Activated CD4-positive, alpha-beta T cell treated with anti-CD3 and anti-CD28 coated beads, Interleukin-2, amount 50 U/mL, for 16 hours (primary cell): ENCODE data around the gene CYP17A1.
"Not testable (repeated sequence)": the region's sequence is repeated elsewhere in the genome, so short reads cannot be mapped to it uniquely, and the experiment has no call there.

Experiments
- DNase-seq: peaks from one replicate; pipeline ENCODE4 v3.0.0-alpha.2; 2020

CYP17A1 gene

DNA sequence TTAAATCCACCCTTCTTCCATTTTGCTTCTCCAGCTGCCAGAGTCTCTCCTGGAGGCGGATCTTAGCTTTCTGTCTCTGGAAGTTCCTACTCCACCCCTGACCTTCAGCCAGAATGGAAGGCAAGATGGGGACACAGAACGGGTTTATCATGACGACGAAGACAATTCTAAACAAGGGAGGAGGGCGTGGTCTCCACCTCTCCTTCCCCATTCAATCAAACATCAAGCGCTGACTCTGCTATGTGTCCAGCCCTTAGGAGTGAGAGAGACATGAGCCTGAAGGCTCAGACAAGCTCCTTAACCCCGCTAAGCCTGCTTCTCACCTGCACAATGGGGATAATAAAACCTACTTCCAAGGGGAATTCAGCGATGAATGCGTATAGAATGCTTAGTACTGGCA is 3.1 kb downstream of the CYP17A1 start:
- DNase-seq, result no peak

DNA sequence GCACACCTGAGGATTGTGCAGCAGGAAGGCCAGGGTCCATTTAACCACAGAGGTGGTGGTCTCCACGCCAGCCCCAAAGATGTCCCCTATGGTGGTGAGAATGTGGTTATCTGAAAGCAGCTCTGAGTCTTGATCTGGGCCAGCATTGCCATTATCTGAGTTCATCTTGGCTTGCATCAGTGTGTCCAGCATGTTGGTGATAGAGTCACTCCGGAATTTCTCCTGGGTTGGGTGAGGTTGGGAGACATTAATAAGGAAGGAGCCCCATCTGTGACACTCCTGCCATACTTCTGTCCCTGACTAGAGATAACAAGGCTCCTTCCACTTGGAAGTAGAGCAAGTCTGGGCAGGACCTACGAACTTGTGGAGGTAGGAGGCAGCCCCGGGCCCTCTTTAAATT is 4.2 kb downstream of the CYP17A1 start:
- no peak for DNase-seq

GRCh38 chr10:102832248-102832647 is 5.0 kb downstream of the CYP17A1 start:
- DNase-seq, result no peak

DNA sequence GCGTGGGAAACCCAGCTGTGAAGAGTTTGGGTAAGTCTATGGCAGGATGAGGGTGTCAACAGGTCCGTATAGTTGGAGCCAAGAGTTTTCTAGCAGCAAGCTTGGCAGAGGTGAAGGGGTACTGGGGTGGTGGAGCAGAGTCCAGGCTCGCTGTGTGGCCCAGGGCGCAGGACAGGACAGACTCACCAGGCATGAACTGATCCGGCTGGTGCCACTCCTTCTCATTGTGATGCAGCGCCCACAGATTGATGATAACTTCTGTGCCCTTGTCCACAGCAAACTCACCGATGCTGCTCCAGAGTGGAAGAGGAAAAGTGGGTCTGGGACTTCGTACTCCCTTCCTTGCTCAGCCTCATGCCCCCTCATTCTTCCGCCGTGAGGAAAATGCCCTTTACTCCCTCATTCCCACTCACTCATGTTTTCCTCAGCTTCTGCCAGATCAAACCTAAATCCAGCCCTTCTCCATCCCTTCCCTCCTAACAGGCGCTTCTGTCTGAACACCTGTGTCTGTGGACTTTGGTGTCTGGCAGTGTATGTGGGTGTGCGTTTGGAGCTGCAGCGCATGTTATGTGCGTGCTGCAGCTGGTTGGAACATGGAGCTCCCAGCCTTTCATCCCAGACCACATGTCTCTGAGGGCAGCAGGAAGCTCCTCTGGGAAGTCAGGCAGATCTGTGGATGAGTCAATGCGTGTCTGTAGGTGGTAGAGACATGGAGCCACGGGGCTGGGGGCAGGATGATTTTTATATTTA is 5.7 kb downstream of the CYP17A1 start:
- DNase-seq, result no peak

DNA sequence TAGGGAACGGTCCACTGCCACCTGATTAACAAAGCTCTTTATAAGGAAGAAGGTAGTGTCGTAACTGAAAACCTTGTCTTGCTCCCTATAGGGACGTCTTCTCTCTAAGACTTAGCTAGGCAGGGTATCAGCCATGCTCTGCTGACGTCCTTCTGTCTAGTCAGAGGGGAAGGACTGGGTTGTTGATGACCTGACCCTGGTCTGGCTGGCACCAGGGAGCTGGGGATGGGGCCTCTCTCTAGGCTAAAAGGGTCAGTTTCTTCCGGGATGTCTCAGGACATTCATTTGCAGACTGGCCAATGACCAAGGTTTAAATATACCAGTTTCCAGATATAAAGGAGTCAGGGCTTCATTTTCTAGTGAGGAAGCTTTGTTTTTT is 9.6 kb downstream of the CYP17A1 start:
- DNase-seq, result no peak

DNA sequence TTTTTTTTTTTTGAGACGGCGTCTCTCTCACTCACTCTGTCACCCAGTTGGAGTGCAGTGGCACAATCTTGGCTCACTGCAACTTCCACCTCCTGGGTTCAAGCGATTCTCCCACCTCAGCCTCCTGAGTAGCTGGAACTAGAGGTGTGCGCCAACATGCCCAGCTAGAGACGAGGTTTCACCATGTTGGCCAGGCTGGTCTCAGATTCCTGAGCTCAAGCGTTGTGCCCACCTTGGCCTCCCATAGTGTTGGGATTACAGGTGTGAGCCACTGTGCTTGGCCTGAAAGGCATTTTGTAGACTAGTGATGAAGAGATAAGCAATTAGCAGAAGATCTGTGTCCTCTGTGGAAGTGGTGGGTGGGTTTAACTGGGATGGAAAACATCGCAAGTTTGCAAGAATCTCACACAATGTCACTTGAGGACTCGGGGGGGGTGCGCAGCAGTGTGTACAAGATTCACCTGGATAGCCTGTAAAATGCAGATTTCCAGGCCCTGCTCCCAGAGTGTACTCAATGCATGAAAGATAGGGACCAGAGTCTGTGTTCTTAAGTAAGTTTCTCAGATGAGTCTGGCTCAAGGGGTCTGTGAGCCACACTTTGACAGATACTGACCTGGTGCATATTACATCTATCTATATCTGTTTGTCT is 10.9 kb downstream of the CYP17A1 start:
- DNase-seq, result no peak

DNA sequence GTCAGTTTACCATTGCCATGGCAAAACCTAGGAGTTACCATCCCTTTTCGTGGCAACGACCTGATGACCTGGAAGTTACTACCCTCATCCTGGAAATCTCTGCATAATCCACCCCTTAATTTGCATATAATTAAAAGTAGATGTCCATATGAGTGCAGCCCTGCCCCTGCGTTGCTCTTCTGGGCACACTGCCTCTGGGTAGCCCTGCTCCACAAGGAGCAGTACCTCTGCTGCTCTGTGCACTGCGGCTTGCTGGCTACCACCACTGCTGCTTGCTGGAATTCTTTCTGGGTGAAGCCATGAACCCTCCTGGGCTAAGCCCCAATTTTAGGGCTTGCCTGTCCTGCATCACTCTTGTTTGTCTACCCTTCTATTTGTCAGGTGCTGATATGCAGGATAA is 12.5 kb downstream of the CYP17A1 start:
- DNase-seq, result no peak

- DNase-seq, result no peak
These were observed 15.0 kb downstream of the CYP17A1 start for GRCh38 chr10:102822222-102822621.

- DNase-seq, result not testable (repeated sequence)
These were observed 17.2 kb downstream of the CYP17A1 start for GRCh38 chr10:102820008-102820407.

GRCh38 chr10:102819054-102819453 is 18.2 kb downstream of the CYP17A1 start:
- no peak for DNase-seq

- no peak for DNase-seq
These were observed 20.0 kb downstream of the CYP17A1 start for GRCh38 chr10:102817175-102817574.

GRCh38 chr10:102815790-102816549 is 21.2 kb downstream of the CYP17A1 start:
- no peak for DNase-seq

DNA sequence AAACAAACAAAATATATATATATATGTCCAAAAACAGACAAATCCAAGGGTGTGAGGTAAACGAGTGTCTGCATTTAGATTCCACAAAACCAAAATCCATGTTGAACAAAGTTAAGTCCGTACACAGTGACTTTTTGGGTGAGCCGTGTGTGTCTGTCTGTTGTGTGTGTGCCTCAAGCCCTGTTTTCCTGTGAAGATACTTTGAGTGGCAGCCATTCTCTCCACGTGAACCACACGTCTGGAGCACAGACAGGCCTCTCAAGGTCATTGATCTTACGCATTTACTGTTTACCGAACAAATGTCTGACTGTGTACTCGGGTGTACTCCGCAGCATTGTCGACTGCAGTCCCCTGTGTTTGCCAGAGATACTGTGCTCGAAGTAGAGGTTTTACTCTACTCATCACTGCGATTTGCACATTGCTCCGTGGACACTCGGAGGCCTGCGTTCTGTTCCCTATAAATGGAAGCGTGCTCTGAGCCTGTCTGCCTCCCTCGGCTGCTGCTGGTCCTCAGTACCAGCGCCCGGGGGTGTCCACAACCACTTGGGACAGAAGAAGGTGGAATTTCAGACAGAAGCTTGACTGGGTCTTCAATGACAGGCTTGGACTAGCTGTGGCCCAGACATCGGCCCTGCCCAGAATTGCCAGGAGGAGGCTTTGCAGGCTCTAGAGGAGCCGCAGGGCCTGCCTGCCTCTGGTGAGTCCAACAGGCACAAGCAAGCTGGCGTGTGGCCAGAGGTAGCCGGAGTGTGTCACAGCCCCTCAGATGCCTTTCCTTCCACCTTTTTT is 22.1 kb downstream of the CYP17A1 start:
- no peak for DNase-seq

GRCh38 chr10:102814453-102814871 is 22.8 kb downstream of the CYP17A1 start:
- DNase-seq, result no peak

DNA sequence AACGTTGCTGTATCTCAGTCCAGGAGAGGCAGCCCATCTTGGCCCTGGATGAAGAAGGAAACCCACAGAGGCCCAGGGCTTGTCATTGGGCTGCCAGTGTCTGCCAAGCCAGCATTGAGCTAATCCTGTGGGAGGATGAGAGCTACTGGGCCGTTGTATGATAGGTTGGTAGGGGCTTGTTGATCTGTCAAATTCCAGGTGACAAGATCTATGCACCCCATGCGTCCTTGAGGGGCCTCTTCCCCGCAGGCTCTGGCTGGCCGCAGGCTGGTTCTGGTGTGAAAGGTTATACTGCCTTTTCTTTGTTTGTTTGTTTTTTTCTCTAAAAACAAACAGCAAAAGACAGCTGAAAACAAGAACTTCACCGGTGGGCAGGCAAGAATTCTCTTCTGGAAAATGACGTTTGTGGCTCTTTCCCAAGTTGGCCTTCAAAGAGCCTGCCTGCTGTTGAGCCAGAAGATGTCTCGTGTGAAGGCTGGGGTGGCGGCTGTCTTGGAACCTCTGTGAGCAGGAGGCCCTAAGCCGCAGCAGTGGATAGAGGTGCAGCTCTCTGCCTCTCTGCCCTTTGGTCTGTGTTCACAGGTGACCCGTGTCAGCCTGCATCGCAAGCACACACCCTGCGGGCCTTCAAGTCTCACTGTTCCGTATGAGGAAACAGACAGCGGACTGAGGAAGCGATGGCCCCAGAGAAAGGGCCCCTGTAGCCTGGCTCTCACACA is 23.3 kb downstream of the CYP17A1 start:
- DNase-seq, result no peak

DNA sequence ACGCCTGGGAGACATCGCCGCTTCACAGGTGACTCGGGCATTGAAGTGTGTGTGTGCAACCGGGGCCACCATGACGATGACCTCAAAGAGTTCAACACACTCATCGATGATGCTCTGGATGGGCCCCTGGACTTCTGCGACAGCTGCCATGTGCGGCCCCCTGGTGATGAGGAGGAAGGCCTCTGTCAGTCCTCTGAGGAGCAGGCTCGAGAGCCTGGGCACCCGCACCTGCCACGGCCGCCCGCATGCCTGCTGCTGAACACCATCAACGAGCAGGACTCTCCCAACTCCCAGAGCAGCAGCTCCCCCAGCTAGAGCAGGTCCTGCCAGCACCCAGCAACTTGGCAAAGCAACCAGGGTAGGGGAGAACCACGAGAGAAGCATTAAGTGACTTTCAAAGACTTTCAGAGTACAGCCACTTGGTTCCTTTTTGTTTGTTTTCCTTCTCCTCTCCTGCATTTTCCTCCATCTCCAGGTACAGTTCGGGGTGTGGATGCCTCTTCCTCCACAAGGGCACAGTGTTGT is 24.1 kb downstream of the CYP17A1 start:
- DNase-seq, result no peak

DNA sequence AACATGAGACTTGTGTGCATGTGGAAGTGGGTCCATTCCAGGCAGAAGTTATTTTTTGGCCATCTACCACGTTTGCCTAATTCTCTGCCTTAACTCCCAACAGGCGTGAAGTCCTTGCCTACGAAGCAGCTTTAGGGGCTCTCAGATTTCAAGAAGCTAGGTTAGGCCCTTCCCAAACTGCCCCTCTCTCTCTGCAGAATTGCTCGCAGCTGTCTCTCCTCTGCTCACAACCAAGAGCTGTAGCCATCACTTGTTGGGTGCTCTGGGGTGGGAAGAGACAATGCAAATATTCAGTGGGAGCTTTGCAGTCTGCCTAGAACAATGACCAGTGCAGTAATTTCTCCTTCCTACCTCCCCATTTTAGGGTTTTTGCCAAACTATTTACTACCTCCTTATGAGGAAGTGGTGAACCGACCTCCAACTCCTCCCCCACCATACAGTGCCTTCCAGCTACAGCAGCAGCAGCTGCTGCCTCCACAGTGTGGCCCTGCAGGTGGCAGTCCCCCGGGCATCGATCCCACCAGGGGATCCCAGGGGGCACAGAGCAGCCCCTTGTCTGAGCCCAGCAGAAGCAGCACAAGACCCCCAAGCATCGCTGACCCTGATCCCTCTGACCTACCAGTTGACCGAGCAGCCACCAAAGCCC is 24.9 kb downstream of the CYP17A1 start:
- no peak for DNase-seq

DNA sequence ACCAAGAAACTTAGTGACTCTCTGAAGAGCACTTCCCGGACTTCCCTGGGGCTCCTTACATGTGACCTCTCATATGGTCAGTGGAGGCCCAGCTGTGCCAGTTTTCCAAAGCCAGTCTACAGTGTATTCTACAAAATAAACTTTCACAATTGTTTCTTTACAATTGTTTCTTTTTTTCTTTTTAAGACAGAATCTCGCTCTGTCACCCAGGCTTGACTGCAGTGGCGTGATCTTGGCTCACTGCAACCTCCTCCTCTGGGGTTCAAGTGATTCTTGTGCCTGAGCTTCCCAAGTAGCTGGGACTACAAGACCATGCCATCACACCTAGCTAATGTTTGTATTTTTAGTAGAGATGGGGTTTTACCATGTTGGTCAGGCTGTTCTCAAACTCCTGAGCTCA is 25.9 kb downstream of the CYP17A1 start:
- DNase-seq, result no peak

GRCh38 chr10:102808380-102808779 is 28.8 kb downstream of the CYP17A1 start:
- no peak for DNase-seq

DNA sequence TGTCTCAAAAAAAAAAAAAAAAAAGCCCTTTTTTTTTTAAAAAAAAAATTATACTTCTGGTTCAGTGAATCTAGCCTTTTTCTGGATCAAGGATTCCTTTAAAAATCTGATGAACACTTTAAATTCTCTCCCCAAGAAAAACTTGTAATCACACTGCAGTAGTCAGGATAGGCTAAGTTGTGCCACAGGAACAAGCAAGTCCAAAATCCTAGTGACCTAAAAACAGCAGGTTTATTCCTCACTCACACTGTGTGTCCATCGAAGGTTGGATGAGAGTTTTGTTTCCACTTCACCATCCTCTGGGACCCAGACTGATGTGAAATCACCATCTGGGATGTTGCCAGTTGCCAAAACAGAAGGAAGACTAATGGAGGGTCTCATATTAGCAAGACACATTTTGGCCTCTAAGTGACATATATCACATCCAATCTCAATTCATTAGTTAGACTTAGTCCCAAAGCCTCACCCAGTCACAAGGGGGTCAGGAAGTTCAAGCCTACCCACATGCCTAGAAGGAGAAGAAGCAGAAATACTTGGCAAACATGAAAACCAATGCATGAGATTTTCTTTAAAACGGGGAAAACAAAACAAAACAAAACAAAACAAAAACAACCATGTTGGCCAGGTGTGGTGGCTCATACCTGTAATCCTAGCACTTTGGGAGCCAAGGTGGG is 32.7 kb downstream of the CYP17A1 start:
- no peak for DNase-seq

GRCh38 chr10:102802920-102803534 is 34.2 kb downstream of the CYP17A1 start:
- peak; percentile 36 for DNase-seq
